Activated T-cell treated with anti-CD3 and anti-CD28 coated beads, Interleukin-2, amount 50 U/mL, for 4 hours (primary cell): Measurements from ENCODE around the gene EMP1. TPM values are rescaled to one million over a fixed set of nuclear protein-coding genes. Genes with fewer than 3 reads are reported as not detected.
A peak's percentile ranks its signal among the peaks of the same experiment; 100 is the strongest.

Source experiments
- ATAC-seq, 2 donors: fragments of 200-7000 bp; cut with Tn5 transposase; one replicate each; pipeline ENCODE4 v1.10.0; 2021
- DNase-seq: peaks from one replicate; pipeline ENCODE4 v3.0.0-alpha.2; 2020
- H3K27me3 Mint-ChIP-seq: one replicate; pipeline ENCODE4 v1.8.0; 2021; ENCODE audit warnings: low read depth, mixed read lengths
- H3K36me3 Mint-ChIP-seq: one replicate; pipeline ENCODE4 v1.8.0; 2022; ENCODE audit warnings: mixed read lengths; ENCODE audit not compliant: insufficient read depth
- H3K4me1 Mint-ChIP-seq: one replicate; pipeline ENCODE4 v1.8.0; 2021; ENCODE audit warnings: low read depth, mixed read lengths
- H3K4me3 Mint-ChIP-seq: one replicate; pipeline ENCODE4 v1.8.0; 2021; ENCODE audit warnings: mild to moderate bottlenecking, moderate library complexity, mixed read lengths
- H3K9me3 Mint-ChIP-seq: one replicate; pipeline ENCODE4 v1.8.0; 2021; ENCODE audit warnings: mixed read lengths
- total RNA-seq, 3 donors: library from RNA; stranded (reverse); gene quantifications; one replicate each; pipeline ENCODE4 v1.2.1, GENCODE V29; 2021

Gene EMP1
- total RNA-seq, 3 donors from 2014 or later, result 8.9 to 22.5 (median 17.2) TPM

DNA sequence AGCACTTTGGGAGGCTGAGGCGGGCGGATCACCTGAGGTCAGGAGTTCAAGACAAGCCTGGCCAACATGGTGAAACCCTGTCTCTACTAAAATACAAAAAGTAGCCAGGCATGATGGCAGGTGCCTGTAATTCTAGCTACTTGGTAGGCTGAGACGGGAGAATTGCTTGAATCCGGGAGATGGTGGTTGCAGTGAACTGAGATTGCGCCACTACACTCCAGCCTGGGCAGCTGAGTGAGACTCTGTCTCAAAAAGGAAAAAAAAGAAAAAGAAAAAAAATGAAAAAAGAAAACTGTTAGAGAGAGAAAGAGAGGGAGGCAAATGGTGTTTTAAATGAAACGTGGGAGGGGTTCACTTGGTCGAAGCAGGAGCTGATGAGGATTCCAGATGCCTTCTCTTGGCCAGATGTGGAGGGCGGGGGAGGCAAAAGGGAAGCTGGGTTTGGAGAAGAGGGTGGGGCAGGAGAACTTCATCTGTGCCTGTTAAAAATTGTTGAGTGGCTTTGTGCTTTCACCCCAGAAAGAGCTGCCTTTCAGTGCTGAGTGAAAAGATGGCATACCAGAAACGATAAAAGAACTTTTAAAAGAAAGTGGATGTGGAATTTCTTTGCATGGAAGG is 1.1 kb downstream of the EMP1 start:
- DNase-seq (no peak), ATAC-seq (no peak)
- Mint-ChIP-seq H3K9me3 (no peaks in the 10 kb centered on the region), H3K4me3 (peak overlapping the region; percentile 82), H3K27me3 (no peaks in the 10 kb centered on the region), H3K36me3 (no peaks in the 10 kb centered on the region), H3K4me1 (peaks cover 35% of the 10 kb centered on the region)

DNA sequence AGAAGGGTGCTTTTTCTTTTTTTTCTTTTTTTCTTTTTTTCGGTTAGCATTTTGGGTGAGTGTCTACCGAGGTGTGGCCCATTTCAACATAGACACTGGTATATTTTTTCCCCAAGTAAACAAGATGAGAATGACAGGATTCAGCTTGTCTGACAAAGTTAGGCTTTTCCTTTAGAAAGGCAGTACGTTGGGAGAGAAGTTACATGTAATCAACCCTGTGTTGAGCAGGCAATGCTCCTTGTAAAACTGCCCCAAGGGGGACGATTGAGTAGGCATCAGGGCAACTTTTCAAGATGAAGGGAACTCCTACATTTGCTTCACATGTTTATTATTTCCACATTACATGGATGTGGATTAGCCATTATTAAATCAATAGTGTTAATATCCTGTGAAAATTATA is 1.7 kb downstream of the EMP1 start:
- peaks cover 35% of the 10 kb centered on the region for H3K4me1 Mint-ChIP-seq
- no peaks in the 10 kb centered on the region for H3K9me3 Mint-ChIP-seq
- no peaks in the 10 kb centered on the region for H3K27me3 Mint-ChIP-seq
- peak overlapping the region; percentile 82 for H3K4me3 Mint-ChIP-seq
- H3K36me3 Mint-ChIP-seq, result no peaks in the 10 kb centered on the region
- ATAC-seq (no peak), DNase-seq (no peak)

DNA sequence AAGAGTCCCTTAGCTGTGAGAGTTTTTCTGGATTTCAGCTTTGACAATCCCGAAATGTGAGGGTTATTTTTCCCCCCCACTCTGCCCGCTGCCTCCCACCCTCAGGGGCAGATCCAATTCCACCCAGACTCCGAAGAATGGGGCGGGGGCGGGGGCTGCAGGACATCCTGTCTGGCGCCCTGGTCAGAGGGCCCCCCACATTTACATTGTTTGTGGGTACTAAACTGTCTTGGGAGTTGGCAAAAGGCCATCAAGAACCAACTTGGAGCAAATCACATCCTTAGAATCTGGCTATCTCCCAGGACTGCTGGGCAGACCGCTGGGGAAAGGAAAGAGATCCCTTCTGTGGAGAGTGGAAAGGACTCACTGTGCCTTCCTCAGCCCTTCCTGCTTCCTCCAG is 2.4 kb downstream of the EMP1 start:
- DNase-seq, result no peak
- no peak overlapping the region for H3K4me3 Mint-ChIP-seq
- H3K36me3 Mint-ChIP-seq, result no peaks in the 10 kb centered on the region
- ATAC-seq, result no peak
- H3K9me3 Mint-ChIP-seq, result no peaks in the 10 kb centered on the region
- peaks cover 35% of the 10 kb centered on the region for H3K4me1 Mint-ChIP-seq
- no peaks in the 10 kb centered on the region for H3K27me3 Mint-ChIP-seq

DNA sequence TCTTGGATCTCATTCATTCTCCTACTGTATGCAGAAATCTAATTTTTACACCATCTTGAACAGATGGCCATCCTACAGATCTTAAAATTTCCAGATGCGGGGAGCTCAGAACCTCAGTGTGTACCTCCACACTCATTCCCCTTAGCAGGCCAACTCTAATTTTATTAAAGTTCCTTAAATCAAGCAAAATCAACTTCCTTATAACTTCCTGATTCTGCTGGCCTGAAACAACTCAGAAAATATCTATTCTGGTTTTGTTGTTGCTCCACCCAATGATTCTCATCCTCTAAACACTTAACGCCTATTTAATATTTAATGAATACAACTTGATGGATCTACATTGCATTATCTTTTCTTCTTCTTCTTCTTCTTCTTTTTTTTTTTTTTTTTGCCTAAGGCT is 3.1 kb downstream of the EMP1 start:
- DNase-seq (no peak), ATAC-seq (no peak)
- Mint-ChIP-seq H3K9me3 (no peaks in the 10 kb centered on the region), H3K36me3 (no peaks in the 10 kb centered on the region), H3K4me3 (no peak overlapping the region), H3K27me3 (no peaks in the 10 kb centered on the region), H3K4me1 (peaks cover 35% of the 10 kb centered on the region)

DNA sequence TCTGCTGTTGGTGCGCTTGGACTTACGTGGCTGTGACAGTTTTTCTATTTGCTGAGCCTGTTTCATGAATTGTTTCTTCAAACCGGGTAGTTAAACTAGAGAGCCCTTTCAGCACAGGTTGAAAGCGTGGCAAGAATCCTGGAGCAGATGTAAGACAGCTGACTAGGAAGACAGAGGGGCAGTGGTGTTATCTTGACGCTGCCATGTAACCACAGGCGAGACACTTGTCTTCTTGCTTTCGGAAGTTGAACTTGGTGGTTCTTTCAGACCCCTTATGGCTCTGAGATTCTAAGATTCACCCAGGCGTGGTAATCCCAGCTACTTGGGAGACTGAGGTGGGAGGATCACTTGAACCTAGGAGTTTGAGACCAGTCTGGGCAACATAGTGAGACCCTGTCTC is 4.3 kb downstream of the EMP1 start:
- H3K4me1 Mint-ChIP-seq, result peaks cover 32% of the 10 kb centered on the region
- H3K36me3 Mint-ChIP-seq, result no peaks in the 10 kb centered on the region
- no peaks in the 10 kb centered on the region for H3K27me3 Mint-ChIP-seq
- DNase-seq (no peak), ATAC-seq (no peak)
- H3K4me3 Mint-ChIP-seq, result no peak overlapping the region
- no peaks in the 10 kb centered on the region for H3K9me3 Mint-ChIP-seq

DNA sequence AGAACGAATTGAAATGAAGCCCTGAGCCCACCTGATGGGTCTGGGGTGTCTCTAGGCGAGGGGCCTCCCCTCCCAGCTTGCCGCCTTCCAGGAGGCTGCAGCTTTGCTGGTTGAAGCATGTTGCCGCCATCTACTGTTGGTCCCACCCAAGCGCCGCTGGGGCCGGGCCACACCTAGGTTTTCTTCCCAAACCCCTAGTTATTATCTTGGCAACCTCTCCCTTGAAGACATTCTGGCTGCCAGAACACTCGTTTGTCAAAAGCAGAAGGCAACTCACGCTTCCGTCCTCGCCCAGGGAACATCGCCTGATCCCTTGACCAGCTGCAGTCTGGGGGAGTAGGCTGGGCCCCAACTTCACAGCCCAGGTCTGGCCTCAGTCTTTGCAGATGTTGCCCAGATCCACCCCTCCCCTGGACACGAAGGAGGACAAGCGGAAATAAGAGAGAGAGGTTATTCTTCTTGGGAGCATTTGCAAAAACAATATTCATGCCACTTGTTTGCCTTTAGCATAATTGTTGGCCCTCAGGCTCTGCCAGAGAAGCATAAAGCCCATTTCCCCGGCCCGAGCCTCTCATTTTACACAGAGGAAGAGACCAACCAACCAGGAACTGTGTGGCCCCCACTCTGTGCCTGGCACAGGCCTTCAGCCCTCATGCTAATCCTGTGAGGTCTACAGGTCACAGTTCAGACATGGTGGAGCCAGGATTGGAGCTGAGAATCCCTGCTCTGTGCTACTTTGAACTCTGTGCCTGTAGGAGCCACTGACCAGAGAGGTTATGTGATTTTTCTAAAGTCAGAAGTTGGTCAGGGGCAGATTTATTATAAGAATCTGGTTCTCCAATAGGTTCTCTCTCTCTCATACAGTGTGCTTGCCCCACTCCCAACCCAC is 6.8 kb downstream of the EMP1 start:
- ATAC-seq (peak in 1 of 2 donors; percentile 20), DNase-seq (no peak)
- Mint-ChIP-seq H3K4me3 (no peak overlapping the region), H3K27me3 (no peaks in the 10 kb centered on the region), H3K4me1 (peaks cover 18% of the 10 kb centered on the region), H3K36me3 (no peaks in the 10 kb centered on the region), H3K9me3 (no peaks in the 10 kb centered on the region)

DNA sequence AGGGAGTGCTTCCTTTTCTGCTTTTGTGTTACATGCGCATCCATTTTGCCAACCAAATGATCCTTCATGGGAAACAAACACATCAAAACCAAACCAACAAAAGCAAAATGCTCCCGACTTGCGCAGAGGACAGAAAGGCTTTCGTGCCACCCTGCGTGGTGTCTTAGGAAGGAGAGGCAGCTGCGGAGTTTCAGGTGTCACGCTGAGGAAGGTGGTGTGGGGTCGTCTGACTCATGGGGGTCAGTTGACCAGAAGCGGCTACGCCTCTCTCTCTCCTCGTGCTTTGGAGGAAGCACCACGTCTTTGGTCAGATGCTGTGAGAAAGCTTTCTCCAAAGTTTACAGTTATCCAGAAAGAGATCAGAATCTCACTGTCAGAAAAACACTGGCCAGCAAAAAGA is 7.9 kb downstream of the EMP1 start:
- Mint-ChIP-seq H3K4me1 (peaks cover 15% of the 10 kb centered on the region), H3K9me3 (no peaks in the 10 kb centered on the region), H3K4me3 (no peak overlapping the region), H3K27me3 (peaks cover 2% of the 10 kb centered on the region), H3K36me3 (no peaks in the 10 kb centered on the region)
- ATAC-seq (no peak), DNase-seq (no peak)

DNA sequence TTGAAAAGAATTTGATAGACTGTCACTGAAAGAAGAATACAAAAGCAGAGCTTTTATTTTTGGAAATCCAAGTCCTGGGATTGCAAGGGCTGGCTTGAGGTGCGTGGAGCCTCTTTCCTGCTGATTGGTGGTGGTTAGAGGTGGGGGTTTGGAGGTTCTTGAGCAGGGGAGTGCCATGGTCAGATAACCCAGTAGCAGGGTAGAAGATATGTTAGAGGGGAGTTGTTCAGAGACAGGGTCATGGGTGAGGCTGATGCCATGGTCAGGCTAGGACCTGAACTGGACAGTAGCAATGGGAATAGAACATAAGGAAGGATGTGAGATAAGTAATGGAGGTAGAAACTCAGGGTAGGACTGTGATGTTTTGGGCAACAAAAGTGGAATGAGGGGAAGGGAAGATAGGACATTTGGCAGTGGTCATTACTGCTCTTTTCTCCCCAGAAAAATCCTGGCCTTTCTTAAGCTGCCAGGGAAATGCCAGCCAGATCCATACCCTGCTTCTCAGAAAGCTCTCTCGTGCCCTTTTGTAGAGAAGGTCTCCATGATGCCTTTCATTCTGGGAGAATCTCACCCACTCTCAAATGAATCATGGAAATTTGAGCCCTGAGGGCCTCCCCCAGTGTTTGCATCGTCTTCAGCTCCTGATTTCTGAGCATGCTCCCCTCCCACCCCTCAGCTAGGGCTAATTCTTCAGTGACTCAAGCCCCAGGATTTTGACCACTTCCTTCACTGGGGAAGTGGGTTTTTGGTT is 9.5 kb downstream of the EMP1 start:
- Mint-ChIP-seq H3K27me3 (peaks cover 2% of the 10 kb centered on the region), H3K4me1 (peaks cover 25% of the 10 kb centered on the region), H3K9me3 (no peaks in the 10 kb centered on the region), H3K4me3 (no peak overlapping the region), H3K36me3 (no peaks in the 10 kb centered on the region)
- DNase-seq (no peak), ATAC-seq (peak; percentile 42 to 58)

DNA sequence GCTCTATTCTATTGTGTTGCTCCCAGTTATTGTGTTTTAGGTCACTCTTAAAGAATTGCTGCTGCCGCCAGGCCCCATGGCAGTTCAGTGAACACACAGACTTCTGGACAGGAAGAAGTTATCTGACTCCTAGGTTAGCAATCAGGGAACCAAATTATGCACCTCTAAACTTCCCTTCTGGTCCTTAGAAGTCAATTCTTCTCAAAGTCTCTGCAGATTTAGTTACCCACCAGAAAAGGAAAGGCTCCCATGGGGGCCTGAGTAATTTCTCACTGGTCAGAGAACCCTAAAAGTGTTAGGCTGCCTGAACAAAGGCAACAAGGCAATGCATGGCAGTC is 10.0 kb downstream of the EMP1 start:
- DNase-seq (no peak), ATAC-seq (no peak)
- Mint-ChIP-seq H3K9me3 (no peaks in the 10 kb centered on the region), H3K4me3 (no peak overlapping the region), H3K4me1 (peaks cover 30% of the 10 kb centered on the region), H3K36me3 (no peaks in the 10 kb centered on the region), H3K27me3 (peaks cover 2% of the 10 kb centered on the region)

DNA sequence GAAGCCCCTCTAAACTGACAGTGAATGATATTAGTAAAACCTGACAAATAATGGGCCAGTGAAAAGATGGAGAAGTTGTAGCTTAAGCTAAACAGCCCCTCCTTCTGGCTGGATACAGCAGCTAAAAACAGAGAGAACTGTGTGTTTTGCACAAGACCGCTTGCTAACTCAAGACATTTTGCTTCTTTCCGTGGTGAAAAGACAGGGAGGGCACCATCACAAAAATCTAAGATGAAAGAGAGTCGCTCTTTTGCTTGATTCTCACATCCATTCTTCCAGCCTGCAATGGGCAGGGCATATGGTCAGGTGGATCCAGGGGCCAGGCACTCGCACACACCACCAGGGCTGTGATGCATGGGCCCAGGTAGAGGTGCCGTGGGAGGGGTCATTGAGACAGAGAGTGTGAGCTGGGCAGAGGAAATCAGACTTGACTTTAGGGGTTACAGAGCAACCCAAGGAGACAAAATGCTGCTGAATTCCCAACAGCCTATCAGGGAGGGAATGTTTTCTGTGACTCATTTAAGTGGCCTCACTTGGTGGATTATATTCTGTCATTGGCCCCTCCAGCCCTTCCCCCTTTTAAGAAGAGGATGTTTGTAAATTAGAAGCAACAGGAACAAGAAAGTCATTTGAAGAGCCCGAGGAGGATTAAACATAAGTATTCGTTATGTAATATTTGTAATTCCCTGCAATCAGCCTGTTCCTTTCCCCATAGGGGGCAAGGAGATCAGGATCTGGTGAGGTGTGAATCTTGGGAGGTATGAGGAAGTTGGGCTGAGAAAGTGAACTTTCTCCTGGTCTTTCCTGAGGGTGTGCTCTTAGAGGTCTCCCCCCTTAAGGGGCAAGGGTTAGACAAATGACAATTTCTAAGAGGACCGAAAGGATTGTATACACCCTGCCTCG is 12.3 kb downstream of the EMP1 start:
- Mint-ChIP-seq H3K36me3 (peaks cover under 1% of the 10 kb centered on the region), H3K27me3 (peaks cover 2% of the 10 kb centered on the region), H3K9me3 (no peaks in the 10 kb centered on the region), H3K4me3 (no peak overlapping the region), H3K4me1 (peaks cover 35% of the 10 kb centered on the region)
- no peak for ATAC-seq
- no peak for DNase-seq

DNA sequence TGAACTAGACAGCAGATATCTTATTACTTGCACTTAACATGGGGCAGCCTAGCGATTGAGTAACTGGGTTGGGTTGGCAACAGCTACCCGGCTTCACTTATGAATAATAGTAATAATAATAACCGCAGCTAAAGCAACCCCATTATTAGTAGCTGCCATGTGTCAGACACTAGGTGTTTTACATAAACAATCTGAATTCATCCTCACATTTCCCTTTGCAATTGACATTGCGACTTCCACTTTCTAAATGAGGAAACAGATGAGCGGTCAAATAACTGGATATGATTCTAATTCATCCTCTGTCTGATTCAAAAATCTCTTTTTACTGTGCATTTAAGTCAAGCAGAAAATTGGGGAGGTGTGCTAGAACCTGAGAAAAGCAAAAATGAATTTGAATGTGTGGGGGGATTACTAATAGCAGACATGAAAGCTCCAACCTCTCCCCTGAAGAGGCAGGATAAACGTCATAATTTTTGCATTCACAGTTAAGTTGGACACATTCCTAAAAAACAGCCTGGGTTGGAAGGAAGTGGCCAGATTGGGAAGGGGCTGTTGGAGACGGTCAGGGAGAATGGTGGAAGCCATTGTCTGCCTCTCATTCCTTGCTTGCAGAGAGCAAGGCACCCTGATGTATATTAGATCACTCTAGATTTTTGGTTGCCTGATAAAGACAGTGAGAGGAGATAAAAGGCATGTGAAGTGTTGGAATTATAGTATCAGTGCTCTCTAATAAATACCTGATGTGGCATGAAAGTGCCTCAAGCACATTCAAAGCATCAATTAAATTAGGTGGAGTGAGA is 13.1 kb downstream of the EMP1 start:
- DNase-seq, result no peak
- peaks cover 2% of the 10 kb centered on the region for H3K27me3 Mint-ChIP-seq
- no peak overlapping the region for H3K4me3 Mint-ChIP-seq
- peaks cover 35% of the 10 kb centered on the region for H3K4me1 Mint-ChIP-seq
- no peaks in the 10 kb centered on the region for H3K9me3 Mint-ChIP-seq
- no peak for ATAC-seq
- H3K36me3 Mint-ChIP-seq, result peaks cover 5% of the 10 kb centered on the region

DNA sequence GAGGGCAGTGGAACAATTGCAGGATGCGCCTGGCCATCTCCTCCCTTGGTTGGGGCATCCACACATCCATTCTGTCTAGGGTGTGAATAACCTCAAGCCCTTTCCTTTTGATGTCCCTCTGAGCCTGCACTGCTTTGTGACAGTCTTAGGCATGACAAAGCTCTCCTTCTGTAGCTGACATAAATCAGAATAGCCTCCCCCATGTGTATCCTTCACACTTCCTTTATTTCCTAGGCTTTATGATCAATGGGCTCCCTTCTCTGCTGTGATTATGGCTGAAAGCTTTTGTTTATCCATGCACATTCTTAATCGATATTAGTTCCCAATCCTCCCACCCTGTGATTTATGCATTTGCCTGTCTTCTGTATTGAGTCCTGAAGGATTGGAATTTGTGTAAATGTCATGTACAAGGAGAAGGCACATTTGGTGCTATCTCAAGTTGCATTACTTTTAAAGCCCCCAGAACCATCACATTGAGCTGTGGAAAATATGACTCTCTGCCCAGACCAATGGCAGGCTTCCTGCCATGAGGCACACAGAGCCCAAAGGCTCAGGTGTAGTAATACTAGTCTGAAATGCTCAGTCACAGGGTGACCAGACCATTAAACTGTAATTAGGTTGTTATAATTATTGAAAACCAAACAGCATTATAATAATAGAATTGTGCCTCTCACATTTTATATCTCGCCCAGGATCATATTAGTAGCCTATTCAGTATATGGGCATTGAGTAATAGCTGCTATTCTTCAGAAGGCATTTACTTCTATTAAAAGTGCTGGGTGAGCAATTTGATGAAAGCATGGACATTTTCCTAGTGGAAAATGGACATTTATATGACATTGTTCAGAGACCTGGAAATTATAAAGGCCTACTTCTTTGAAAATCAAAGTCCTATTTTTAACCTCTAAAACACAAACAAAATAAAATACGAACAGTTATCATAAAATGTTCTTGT is 14.0 kb downstream of the EMP1 start:
- DNase-seq (no peak), ATAC-seq (no peak)
- Mint-ChIP-seq H3K9me3 (no peaks in the 10 kb centered on the region), H3K27me3 (peaks cover 2% of the 10 kb centered on the region), H3K4me1 (peaks cover 34% of the 10 kb centered on the region), H3K36me3 (peaks cover 5% of the 10 kb centered on the region), H3K4me3 (no peak overlapping the region)
